Activated gamma-delta T cell treated with Interleukin-2 at 50 U/mL for 16 hours (primary cell): ENCODE results near the gene LETM1.
A peak's percentile ranks its signal among the peaks of the same experiment; 100 is the strongest.

ENCODE experiments used
- DNase-seq: peaks from one replicate; pipeline ENCODE4 v3.0.0-alpha.2; 2020

LETM1 gene

GRCh38 chr4:1856071-1856942 is at the start of gene LETM1:
LETM1 (minus strand) TSS chr4:1856156; CDS start chr4:1855950, 206 bp downstream.
- peak; percentile 91 for DNase-seq

GRCh38 chr4:1904042-1904441 is 48.1 kb upstream of the LETM1 start:
- DNase-seq = no peak

- DNase-seq = no peak
Observed at GRCh38 chr4:1903035-1903434, 47.1 kb upstream of the LETM1 start.

- no peak for DNase-seq
Observed at GRCh38 chr4:1902243-1902642, 46.3 kb upstream of the LETM1 start.

GRCh38 chr4:1901127-1901526 is 45.2 kb upstream of the LETM1 start:
- DNase-seq = no peak

- DNase-seq = no peak
Observed at GRCh38 chr4:1900624-1901023, 44.7 kb upstream of the LETM1 start.

- DNase-seq = no peak
Observed at GRCh38 chr4:1900087-1900433, 44.1 kb upstream of the LETM1 start.

- DNase-seq = peak; percentile 72
Observed at GRCh38 chr4:1899149-1900086, 43.5 kb upstream of the LETM1 start.

GRCh38 chr4:1898681-1899080 is 42.7 kb upstream of the LETM1 start:
- no peak for DNase-seq

- no peak for DNase-seq
Observed at GRCh38 chr4:1898007-1898406, 42.1 kb upstream of the LETM1 start.

- DNase-seq = no peak
Observed at GRCh38 chr4:1896658-1896991, 40.7 kb upstream of the LETM1 start.

GRCh38 chr4:1895971-1896657 is 40.2 kb upstream of the LETM1 start:
- no peak for DNase-seq

- DNase-seq = no peak
Observed at GRCh38 chr4:1890979-1891570, 35.1 kb upstream of the LETM1 start.

GRCh38 chr4:1887052-1887451 is 31.1 kb upstream of the LETM1 start:
- DNase-seq = no peak

- no peak for DNase-seq
Observed at GRCh38 chr4:1885414-1885813, 29.5 kb upstream of the LETM1 start.

GRCh38 chr4:1883583-1883982 is 27.6 kb upstream of the LETM1 start:
- no peak for DNase-seq

GRCh38 chr4:1882850-1883271 is 26.9 kb upstream of the LETM1 start:
- no peak for DNase-seq

- no peak for DNase-seq
Observed at GRCh38 chr4:1880332-1880731, 24.4 kb upstream of the LETM1 start.

- no peak for DNase-seq
Observed at GRCh38 chr4:1879485-1879884, 23.5 kb upstream of the LETM1 start.

GRCh38 chr4:1874201-1874600 is 18.2 kb upstream of the LETM1 start:
- DNase-seq = no peak

- DNase-seq = no peak
Observed at GRCh38 chr4:1873776-1874175, 17.8 kb upstream of the LETM1 start.

- DNase-seq = no peak
Observed at GRCh38 chr4:1873291-1873690, 17.3 kb upstream of the LETM1 start.

GRCh38 chr4:1872870-1873269 is 16.9 kb upstream of the LETM1 start:
- no peak for DNase-seq
